Small intestine (tissue), 7 donors: ENCODE results near the gene PXDN. TPM values are rescaled to one million over a fixed set of nuclear protein-coding genes. Genes with fewer than 3 reads are reported as not detected.
"Not testable (repeated sequence)": the region's sequence is repeated elsewhere in the genome, so short reads cannot be mapped to it uniquely, and the experiment has no call there.

Experiments used
- DNase-seq, 2 donors: peaks; one replicate each; pipeline versions ENCODE4 v3.0.0 to v3.0.0-alpha.2; 2013
- FAIRE-seq: peaks from 2 replicates; lab custom pipeline; 2012; peaks lifted over from hg19 to GRCh38; lab: Jason Lieb, UNC
- H3K27ac ChIP-seq, 3 donors: one replicate each; pipeline ENCODE4 v1.5.1; 2013; ENCODE audit warnings: low read length in 2 of 3, mild to moderate bottlenecking in 2 of 3, control low read depth in 1 of 3, inconsistent platforms in 1 of 3, low read depth in 1 of 3, moderate library complexity in 1 of 3
- H3K27me3 ChIP-seq, 3 donors: one replicate each; pipeline ENCODE4 v1.6.1; 2013; ENCODE audit warnings: low read length in 3 of 3, inconsistent platforms in 1 of 3; ENCODE audit not compliant: control insufficient read depth in 3 of 3, insufficient read depth in 3 of 3
- H3K36me3 ChIP-seq, 3 donors: one replicate each; pipeline ENCODE4 v1.6.1; 2013; ENCODE audit warnings: low read length in 3 of 3, inconsistent platforms in 1 of 3, low read depth in 1 of 3, mild to moderate bottlenecking in 1 of 3, moderate library complexity in 1 of 3; ENCODE audit not compliant: control insufficient read depth in 3 of 3, insufficient read depth in 2 of 3
- H3K4me1 ChIP-seq, 3 donors: one replicate each; pipeline ENCODE4 v1.6.1; 2013; ENCODE audit warnings: low read length in 2 of 3, inconsistent platforms in 1 of 3, low read depth in 1 of 3, mild to moderate bottlenecking in 1 of 3, moderate library complexity in 1 of 3; ENCODE audit not compliant: control insufficient read depth in 3 of 3, insufficient read depth in 2 of 3
- H3K4me3 ChIP-seq, 3 donors: one replicate each; pipeline ENCODE4 v1.5.1; 2013; ENCODE audit warnings: low read length in 3 of 3, control low read depth in 1 of 3, inconsistent platforms in 1 of 3, low read depth in 1 of 3, mild to moderate bottlenecking in 1 of 3, moderate library complexity in 1 of 3
- H3K9me3 ChIP-seq, 2 donors: one replicate each; pipeline ENCODE4 v1.6.1; 2013; ENCODE audit warnings: low read depth in 1 of 2, low read length in 1 of 2; ENCODE audit not compliant: control insufficient read depth in 2 of 2, insufficient read depth in 1 of 2
- WGBS, 3 donors: extraction: QIAGEN DNeasy Blood & Tissue Kit; methylation state at CpG; one replicate each; pipeline ENCODE4 v1.1.7; 2013; 5-methylcytosine and 5-hydroxymethylcytosine counted together
- polyA plus RNA-seq, 4 donors: library from polyadenylated mRNA; stranded (reverse) in 3 of 4; unstranded in 1 of 4; fragments of 200-250 nt in 3 of 4; fragments of 120-200 nt in 1 of 4; gene quantifications; one replicate each; pipeline versions ENCODE4 v1.2.1 to v1.2.3, GENCODE V29; 2013
- donor health status: healthy with polysubstance abuse.
- donor health status: control.
- donor health status: control.
- donor health status: Bipolar disorder and iron deficiency.
- donor health status: healthy.

The PXDN gene
- polyA plus RNA-seq, 4 donors: 0.81 to 38.9 (median 6.6) TPM

DNA sequence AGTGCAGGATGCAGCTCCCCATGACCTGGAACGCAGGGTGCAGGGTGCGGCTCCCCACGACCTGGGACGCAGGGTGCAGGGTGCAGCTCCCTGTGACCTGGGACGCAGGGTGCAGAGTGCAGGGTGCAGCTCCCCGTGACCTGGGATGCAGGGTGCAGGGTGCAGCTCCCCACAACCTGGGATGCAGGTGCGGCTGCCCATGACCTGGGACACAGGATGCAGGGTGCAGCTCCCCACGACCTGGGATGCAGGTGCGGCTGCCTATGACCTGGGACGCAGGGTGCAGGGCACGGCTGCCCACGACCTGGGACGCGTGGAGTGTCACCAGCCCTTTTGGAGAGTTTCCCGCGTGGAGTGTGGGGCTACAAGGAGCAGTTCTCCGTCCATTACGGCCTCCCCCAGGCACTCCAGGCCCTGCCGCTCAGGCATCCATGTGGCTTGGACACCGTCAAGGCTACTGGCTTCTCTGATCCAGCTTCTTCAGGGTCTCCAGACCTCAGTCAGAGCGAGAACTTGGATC, 38.7 kb downstream of the PXDN start:
- peaks cover 0 to 4% (median 0%) of the 10 kb centered on the region in 3 donors for H3K36me3 ChIP-seq
- no peak overlapping the region for H3K4me3 ChIP-seq
- H3K27me3 ChIP-seq: no peaks in the 10 kb centered on the region
- no peak for FAIRE-seq
- no peak for DNase-seq
- H3K9me3 ChIP-seq: no peaks in the 10 kb centered on the region
- WGBS, 3 donors: 85 to 86% (median 85%) methylated on average over 21 of the region's 21 CpGs
- peaks cover 0 to 5% (median 0%) of the 10 kb centered on the region in 3 donors for H3K4me1 ChIP-seq
- no peak overlapping the region for H3K27ac ChIP-seq

DNA sequence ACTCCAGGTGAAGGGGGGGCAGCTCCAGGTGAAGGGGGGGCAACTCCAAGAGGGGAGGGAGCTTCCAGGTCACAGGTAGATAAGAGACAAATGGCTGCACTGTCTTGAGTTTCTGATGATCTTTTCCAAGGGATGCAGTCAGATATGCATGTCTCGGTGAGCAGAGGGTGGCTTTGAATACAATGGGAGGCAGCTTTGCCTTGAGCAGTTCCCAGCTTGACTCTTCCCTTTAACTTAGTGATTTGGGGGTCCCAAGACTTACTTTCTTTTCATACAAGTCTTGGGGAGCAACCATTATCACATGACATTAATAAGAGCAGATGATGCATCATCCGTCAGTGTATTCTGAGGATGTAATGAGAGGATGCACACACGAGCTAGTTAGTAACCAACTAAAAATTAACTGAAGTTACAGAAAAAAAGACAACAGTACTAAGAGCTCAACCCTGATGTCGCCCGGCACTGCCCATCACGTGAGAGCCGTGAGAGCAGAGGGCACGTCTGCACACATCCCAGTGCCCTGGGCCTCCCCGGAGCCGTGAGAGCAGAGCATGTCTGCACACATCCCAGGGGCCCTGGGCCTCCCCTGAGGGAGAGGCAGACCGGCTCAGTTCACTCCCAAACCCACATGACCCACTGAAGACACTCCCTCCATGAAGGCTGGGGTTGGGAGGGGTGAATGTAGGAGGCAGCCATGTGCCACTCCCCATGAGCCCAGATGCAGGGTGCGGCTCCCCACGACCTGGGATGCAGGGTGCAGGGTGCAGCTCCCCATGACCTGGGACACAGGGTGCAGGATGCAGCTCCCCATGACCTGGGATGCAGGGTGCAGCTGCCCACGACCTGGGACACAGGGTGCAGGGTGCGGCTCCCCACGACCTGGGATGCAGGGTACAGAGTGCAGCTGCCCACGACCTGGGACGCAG, 39.4 kb downstream of the PXDN start:
- Histone ChIP-seq H3K36me3 (peaks cover 0 to 4% (median 0%) of the 10 kb centered on the region in 3 donors), H3K27ac (no peak overlapping the region), H3K27me3 (no peaks in the 10 kb centered on the region), H3K9me3 (no peaks in the 10 kb centered on the region), H3K4me3 (no peak overlapping the region), H3K4me1 (peaks cover 0 to 5% (median 0%) of the 10 kb centered on the region in 3 donors)
- DNase-seq (no peak), FAIRE-seq (no peak)
- WGBS, 3 donors: 59 to 74% (median 61%) methylated on average over 18 of the region's 18 CpGs

DNA sequence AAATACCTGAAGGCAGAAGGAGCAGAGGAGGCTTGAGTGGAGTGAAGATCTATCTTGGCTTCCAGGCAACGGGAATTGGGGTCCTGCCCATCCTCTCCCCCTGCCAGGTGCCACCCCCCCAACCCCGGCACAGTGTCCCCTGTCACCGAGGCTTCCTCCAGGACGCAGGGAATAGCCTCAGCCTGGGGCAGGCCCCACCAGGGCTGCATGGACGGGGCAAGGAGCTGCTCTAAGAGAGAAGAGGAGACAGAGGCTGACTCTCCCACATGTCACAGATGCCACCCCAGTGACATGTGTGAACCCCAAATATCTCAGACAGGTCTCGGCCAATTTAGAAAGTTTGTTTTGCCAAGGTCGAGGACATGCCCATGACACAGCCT, 42.1 kb downstream of the PXDN start:
- H3K4me1 ChIP-seq: no peaks in the 10 kb centered on the region
- 63 to 86% (median 76%) methylated on average over 7 of the region's 7 CpGs for WGBS, 3 donors
- FAIRE-seq: no peak

DNA sequence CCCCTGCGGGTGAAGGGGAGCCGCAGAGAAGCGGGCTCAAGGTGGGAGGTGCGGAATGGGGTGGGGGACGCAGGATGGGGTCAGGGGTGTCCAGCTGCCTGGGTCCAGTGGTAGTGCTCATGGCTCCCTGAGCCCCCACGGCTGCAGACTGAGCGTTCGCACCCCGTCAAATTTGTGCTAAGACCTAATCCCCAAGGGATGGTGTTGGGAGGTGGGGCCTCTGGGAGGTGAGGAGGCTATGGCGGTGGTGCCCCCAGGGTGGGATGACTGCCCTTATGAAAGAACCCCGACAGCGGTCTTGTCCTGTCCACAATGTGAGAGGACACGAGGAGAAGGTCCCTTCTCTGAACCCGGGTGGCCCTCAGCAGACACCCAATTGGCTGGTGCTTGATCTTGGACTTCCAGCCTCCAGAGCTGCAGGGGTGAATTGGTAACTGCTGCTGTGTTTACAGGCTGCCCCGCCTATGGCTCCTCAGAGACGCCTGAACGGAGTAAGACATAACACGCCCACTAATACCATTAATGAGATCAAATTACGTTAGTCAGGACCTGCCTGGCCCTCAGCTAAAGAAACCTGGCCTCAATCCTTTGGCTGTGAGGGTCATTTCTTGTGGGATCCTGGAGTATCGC, 42.6 kb downstream of the PXDN start:
- no peak overlapping the region for H3K4me3 ChIP-seq
- no peak overlapping the region for H3K27ac ChIP-seq
- 71 to 84% (median 71%) methylated on average over 19 to 20 of the region's 20 CpGs for WGBS, 3 donors
- H3K36me3 ChIP-seq: peaks cover 0 to 4% (median 0%) of the 10 kb centered on the region in 3 donors
- FAIRE-seq: no peak
- no peaks in the 10 kb centered on the region for H3K27me3 ChIP-seq
- DNase-seq: no peak
- H3K4me1 ChIP-seq: no peaks in the 10 kb centered on the region
- peaks cover 0 to 2% of the 10 kb centered on the region in 2 donors for H3K9me3 ChIP-seq

More for the DNA sequence above, 42.1 kb downstream of the PXDN start:
- Histone ChIP-seq H3K27ac (no peak overlapping the region), H3K36me3 (peaks cover 0 to 4% (median 0%) of the 10 kb centered on the region in 3 donors), H3K27me3 (no peaks in the 10 kb centered on the region), H3K9me3 (no peaks in the 10 kb centered on the region), H3K4me3 (no peak overlapping the region)
- no peak for DNase-seq

DNA sequence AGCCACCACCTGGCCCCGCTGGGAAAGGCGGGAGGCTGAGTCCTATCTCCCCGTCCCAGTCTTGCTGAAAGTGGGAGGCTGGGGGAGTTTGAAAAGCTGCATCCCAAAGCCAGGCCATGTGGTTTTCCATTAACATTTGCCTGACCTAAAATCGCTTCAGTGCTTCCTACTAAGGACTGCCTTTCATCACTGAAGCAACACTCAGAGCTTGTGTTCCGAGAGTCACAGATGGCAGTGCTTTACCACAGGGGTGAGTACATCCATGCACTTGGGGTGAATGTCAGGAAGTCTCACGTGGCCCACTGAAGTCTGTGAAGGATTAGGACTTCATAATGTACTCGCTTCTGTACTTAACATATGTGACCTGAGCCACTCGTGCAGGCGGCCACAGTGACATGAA, 43.3 kb downstream of the PXDN start:
- H3K4me1 ChIP-seq: no peaks in the 10 kb centered on the region
- H3K9me3 ChIP-seq: peaks cover 0 to 4% of the 10 kb centered on the region in 2 donors
- no peak overlapping the region for H3K4me3 ChIP-seq
- no peak for FAIRE-seq
- DNase-seq: no peak
- 86 to 89% (median 87%) methylated on average over 9 of the region's 9 CpGs for WGBS, 3 donors
- no peak overlapping the region for H3K27ac ChIP-seq
- no peaks in the 10 kb centered on the region for H3K27me3 ChIP-seq
- peaks cover 0 to 4% (median 0%) of the 10 kb centered on the region in 3 donors for H3K36me3 ChIP-seq

DNA sequence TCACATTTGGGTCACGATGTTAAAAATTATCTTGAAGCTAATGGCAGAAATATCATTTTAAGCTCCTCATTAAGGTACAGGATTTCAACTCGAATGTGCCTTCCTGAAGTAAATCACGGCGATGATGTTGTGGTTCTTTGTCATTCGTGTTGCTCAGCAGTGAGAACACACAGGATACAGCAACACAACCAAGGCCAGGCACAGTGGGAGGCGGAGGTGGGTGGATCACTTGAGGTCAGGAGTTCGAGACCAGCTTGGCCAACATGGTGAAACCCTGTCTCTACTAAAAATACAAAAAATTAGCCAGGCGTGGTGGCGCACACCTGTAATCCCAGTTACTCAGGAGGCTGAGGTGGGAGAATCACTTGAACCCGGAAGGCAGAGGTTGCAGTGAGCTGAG, 43.9 kb downstream of the PXDN start:
- not testable (repeated sequence) for H3K9me3 ChIP-seq, H3K4me3 ChIP-seq, H3K36me3 ChIP-seq, H3K27me3 ChIP-seq, DNase-seq, H3K27ac ChIP-seq, FAIRE-seq, H3K4me1 ChIP-seq
- 87 to 92% (median 90%) methylated on average over 10 of the region's 10 CpGs for WGBS, 3 donors

DNA sequence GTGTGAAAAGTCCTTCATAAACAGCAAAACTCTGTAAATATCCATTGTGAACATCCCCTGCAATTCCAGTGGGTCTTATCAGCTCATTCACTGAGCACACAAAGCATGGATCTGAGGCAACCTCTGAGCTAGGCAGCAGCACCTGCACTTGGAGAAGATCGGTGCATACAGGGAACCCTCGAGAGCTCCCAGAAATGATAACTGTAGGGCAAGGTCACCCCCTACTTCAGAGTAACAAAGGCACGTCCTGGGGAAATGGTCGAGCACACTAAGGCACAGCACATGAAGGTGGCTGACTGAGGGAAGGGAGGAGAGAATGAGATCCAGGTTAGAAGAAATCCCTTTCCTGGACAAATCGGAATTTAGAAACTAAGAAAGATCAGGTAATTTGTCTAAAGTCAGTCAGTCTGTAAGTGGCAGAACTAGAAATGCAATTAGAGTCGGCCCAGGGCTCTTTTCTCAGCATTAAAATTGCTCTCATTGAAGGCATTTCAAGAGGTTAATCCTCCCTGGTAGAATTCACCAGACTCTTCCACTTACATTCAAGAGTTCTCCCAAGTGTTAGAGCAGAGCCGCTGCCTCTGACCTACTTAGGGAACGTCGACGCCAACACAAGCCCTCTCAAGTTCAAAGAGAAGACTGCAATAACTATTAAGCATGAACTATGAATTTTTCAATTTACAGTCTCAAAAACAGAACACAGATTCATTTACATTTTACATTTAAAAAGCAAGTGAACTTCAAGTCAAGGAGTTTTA, 45.9 kb downstream of the PXDN start:
- H3K27me3 ChIP-seq: no peaks in the 10 kb centered on the region
- no peak overlapping the region for H3K4me3 ChIP-seq
- DNase-seq (no peak), FAIRE-seq (no peak)
- WGBS, 3 donors: 28 to 43% (median 35%) methylated on average over 10 of the region's 10 CpGs
- peaks cover 0 to 7% of the 10 kb centered on the region in 2 donors for H3K9me3 ChIP-seq
- H3K4me1 ChIP-seq: no peaks in the 10 kb centered on the region
- no peaks in the 10 kb centered on the region for H3K36me3 ChIP-seq
- H3K27ac ChIP-seq: no peak overlapping the region

DNA sequence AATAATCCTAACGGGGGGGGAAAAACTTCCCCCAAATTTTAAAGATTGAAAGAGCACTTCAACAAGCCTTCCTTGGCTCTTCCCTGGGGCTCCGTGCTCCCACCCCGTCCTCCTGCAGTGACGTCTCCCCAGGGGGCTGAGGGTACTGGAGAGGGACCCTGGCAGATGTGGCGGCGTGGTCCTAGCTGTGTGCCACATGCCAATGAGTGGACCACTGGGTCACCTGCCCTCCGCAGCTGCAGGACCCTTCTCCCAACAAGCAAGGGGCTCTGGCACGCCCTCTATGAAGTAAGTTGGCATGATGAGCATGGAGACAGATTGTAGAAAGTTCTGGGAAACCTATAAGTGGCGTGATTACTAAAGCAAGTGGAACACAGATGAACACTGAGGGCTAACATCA, 46.7 kb downstream of the PXDN start:
- FAIRE-seq (no peak), DNase-seq (no peak)
- Histone ChIP-seq H3K27ac (no peak overlapping the region), H3K4me1 (no peaks in the 10 kb centered on the region), H3K4me3 (no peak overlapping the region), H3K27me3 (no peaks in the 10 kb centered on the region), H3K9me3 (peaks cover 0 to 7% of the 10 kb centered on the region in 2 donors), H3K36me3 (peaks cover 0 to 1% (median 0%) of the 10 kb centered on the region in 3 donors)
- WGBS, 3 donors: 82 to 87% (median 83%) methylated on average over 9 of the region's 9 CpGs
